Activated CD4-positive, alpha-beta T cell treated with anti-CD3 and anti-CD28 coated beads, Interleukin-2, Interleukin-4, amounts not matched to agents 100 ng/mL and 50 ng/mL, durations not matched to agents 16 hours and 8 hours (primary cell): ENCODE data around the gene FOXN1.

Source experiments
- DNase-seq: peaks from one replicate; pipeline ENCODE4 v3.0.0-alpha.2; 2020; ENCODE audit warnings: low spot score

Gene FOXN1

GRCh38 chr17:28547623-28548416 lies 41.7 kb downstream of the FOXN1 start:
- peak; percentile 86 for DNase-seq

GRCh38 chr17:28548417-28549130 lies 42.4 kb downstream of the FOXN1 start:
- no peak for DNase-seq

- DNase-seq = peak; percentile 68
Observed at GRCh38 chr17:28549236-28550132, 43.3 kb downstream of the FOXN1 start.

- no peak for DNase-seq
Observed at GRCh38 chr17:28550858-28551257, 44.7 kb downstream of the FOXN1 start.

GRCh38 chr17:28551421-28552175 lies 45.5 kb downstream of the FOXN1 start:
- no peak for DNase-seq

GRCh38 chr17:28552176-28552999 lies 46.2 kb downstream of the FOXN1 start, which contains the start of gene UNC119:
TSS of gene UNC119 (minus strand) at chr17:28552624. CDS start at chr17:28552557, 67 bp downstream.
- DNase-seq = peak; percentile 75

- no peak for DNase-seq
Observed at GRCh38 chr17:28553000-28553505, 46.9 kb downstream of the FOXN1 start.

- no peak for DNase-seq
Observed at GRCh38 chr17:28554565-28554964, 48.4 kb downstream of the FOXN1 start.

GRCh38 chr17:28555022-28555421 lies 48.9 kb downstream of the FOXN1 start:
- no peak for DNase-seq

- no peak for DNase-seq
Observed at GRCh38 chr17:28563475-28563874, 57.3 kb downstream of the FOXN1 start.

- no peak for DNase-seq
Observed at GRCh38 chr17:28567604-28568003, 61.5 kb downstream of the FOXN1 start.

- no peak for DNase-seq
Observed at GRCh38 chr17:28569446-28569845, 63.3 kb downstream of the FOXN1 start.

- peak; percentile 46 for DNase-seq
Observed at GRCh38 chr17:28570716-28571360, 64.7 kb downstream of the FOXN1 start.

- peak; percentile 96 for DNase-seq
Observed at GRCh38 chr17:28571361-28572122, 65.4 kb downstream of the FOXN1 start, which contains the start of gene PIGS. TSS of gene PIGS (minus strand) at chr17:28571524. CDS start at chr17:28571496, 28 bp downstream.

- DNase-seq = no peak
Observed at GRCh38 chr17:28572259-28573039, 66.3 kb downstream of the FOXN1 start.

GRCh38 chr17:28573040-28573380 lies 66.9 kb downstream of the FOXN1 start:
- no peak for DNase-seq

GRCh38 chr17:28573521-28573920 lies 67.4 kb downstream of the FOXN1 start:
- DNase-seq = no peak

- DNase-seq = no peak
Observed at GRCh38 chr17:28573966-28574480, 67.9 kb downstream of the FOXN1 start.
